HG03103 (cell line): Measurements from ENCODE around the gene PEX11A.

Experiments used
- ATAC-seq: cut with Tn5 transposase; IDR thresholded peaks from one replicate; pipeline ENCODE4 v1.9.1; 2021; ENCODE audit warnings: low read depth; ENCODE audit not compliant: unreplicated experiment

Gene PEX11A

DNA sequence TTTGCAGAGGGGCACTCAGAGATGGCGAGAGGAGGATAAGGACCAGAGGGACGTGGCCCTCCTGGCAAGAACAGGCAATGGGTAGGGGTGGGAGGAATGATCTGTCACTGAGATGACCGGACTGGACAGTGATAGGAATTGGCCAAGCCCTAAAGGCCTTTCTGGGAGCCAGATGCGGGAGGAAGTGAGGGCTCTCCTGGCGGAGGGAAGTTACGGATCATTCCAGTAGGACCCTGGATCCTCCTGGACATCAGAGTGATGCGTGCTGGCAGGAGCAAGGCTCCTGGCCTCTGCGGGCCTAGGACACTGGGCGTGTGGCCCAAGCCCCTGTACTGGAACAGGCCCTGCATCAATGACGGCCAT lies 58.7 kb downstream of the PEX11A start:
- ATAC-seq = no peak
